ENCODE data around the gene ASB15.
"Not testable (repeated sequence)": the region's sequence is repeated elsewhere in the genome, so short reads cannot be mapped to it uniquely, and the experiment has no call there.

The ASB15 gene

GRCh38 chr7:123601530-123601929 lies at the start of gene ASB15:
ASB15 (plus strand) TSS chr7:123601821; CDS start chr7:123614503, 12,682 bp downstream.
- DNase-seq, result no peak

DNA sequence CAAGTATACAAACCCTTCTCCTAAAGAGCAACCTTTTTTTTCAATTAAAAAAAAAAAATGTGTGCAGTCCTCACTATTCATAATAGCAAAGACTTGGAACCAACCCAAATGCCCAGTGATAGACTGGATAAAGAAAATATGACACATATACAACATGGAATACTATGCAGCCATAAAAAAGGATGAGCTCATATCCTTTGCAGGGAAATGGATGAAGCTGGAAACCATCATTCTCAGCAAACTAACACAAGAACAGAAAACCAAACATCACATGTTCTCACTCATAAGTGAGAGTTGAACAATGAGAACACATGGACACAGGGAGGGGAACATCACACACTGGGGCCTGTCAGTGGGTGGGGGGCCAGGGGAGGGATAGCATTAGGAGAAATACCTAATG lies 49.5 kb upstream of the ASB15 start:
- not testable (repeated sequence) for DNase-seq

- no peak for DNase-seq
Observed at GRCh38 chr7:123552641-123553040, 49.0 kb upstream of the ASB15 start.

GRCh38 chr7:123553159-123553558 lies 48.5 kb upstream of the ASB15 start:
- no peak for DNase-seq

- no peak for DNase-seq
Observed at GRCh38 chr7:123555484-123555883, 46.1 kb upstream of the ASB15 start.

GRCh38 chr7:123557016-123557397 lies 44.6 kb upstream of the ASB15 start:
- no peak for DNase-seq

- DNase-seq, result peak; percentile 99
Observed at GRCh38 chr7:123557398-123558288, 44.0 kb upstream of the ASB15 start, which contains the start of gene NDUFA5. NDUFA5 (minus strand) TSS chr7:123557818; CDS start chr7:123557795, 23 bp downstream.

- no peak for DNase-seq
Observed at GRCh38 chr7:123558289-123558874, 43.2 kb upstream of the ASB15 start.

- DNase-seq, result no peak
Observed at GRCh38 chr7:123562121-123562520, 39.5 kb upstream of the ASB15 start.

DNA sequence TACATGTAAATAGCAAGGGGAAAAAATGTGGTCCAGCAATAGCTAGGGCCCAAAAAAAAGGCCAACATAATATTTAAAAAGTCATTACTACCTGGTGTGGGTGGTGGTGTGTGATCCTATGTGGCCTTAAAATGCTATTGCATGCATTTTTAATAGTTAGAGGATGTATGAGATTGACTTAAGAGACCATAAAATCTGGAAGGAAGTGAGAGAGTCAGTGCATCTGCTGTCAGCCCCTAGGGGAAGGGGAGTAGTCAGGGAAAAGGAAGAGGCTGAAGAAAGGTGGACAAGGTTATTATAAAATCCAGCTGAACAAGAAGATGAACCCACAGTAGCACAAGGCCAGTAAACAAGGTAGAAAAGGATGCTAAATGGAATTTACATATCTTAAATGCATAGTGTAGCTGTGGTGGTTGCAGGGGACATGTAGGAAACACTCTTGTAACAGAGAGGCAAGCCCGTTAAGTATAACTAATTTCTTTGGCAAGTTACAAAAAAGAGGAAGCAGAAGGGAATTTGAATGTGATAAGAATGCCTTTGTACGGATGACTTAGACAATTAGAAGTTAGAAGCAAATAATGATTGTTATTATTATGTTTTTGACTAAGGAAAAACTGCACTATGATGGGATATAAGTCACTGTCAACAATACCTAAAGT lies 32.1 kb upstream of the ASB15 start:
- no peak for DNase-seq

DNA sequence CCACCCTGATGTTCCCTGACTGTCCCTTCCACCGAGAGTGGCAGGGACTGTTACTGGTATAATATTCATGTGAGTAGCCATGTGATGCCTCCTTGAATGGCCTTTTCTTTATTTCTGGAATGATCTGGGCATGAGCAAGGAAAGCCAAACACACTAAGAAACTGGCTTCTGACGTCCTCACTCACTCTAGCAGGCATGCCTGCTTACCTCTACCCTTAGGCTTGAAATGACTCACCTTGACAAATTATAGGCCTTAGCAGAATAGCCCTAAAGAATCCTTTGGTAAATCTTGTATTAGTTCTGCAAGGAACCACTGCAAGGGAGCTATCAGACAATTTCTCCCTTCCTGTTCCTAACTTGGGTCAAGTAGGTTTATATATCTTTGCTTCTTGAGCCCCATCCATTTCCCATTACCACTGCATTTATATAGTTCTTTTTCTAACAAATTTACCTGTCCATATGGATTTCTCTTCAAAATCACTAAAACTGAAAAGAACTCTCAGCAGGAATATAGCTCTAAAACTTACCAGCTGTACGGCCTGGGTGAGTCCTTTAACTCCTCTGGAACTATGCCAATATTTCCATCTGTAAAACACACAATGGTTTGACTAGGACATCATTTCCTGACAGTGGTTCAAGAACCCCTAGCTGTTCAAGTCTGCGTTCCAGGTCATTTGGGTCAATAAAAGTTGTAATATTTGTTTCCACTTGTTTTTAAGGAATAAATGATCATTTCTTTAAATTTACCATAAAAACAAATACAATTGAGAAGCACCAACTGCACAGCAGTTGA lies 31.0 kb upstream of the ASB15 start:
- peak; percentile 65 for DNase-seq

- no peak for DNase-seq
Observed at GRCh38 chr7:123571187-123571586, 30.4 kb upstream of the ASB15 start.

GRCh38 chr7:123571684-123572083 lies 29.9 kb upstream of the ASB15 start:
- no peak for DNase-seq

DNA sequence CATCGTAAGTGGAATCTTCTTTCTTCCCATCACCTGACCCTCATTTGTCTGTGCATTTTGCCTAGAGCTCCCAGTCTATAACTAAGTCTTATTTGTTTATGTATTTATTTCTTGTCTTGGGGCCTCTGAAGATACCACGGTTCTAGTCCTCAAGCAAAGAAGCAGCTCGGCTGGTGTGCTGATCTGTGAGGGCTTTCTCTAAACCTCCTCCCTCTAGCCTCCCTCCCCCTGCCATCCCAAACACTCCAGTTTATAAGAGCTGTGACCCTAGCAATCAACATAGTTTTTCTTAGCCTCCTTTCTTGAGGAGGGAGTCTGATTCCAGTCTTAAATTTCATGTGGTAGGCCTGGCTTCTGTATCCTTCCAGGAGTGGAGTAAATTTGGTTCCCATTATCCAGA lies 28.3 kb upstream of the ASB15 start:
- DNase-seq, result no peak

GRCh38 chr7:123573896-123574467 lies 27.6 kb upstream of the ASB15 start:
- DNase-seq, result no peak

DNA sequence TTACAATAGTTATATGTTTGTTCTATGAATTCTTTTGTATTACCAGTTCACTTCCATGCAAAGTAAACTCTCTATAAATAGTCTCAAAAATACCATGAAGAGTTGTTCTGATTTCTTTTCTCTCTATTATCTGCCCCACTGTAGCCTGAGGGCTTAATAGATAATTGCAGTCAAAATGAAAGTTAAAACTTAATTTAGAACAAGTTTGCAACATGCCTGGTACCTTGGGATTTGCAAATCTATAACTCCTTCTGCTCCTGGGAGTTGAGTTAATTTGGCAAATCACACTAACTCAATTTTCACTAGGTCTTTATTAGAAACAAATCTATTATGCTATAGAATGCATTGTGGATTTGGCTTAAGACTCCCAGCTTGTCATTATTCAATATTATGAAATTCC lies 22.2 kb upstream of the ASB15 start:
- no peak for DNase-seq

GRCh38 chr7:123580406-123581161 lies 21.0 kb upstream of the ASB15 start:
- DNase-seq, result peak; percentile 68

GRCh38 chr7:123581162-123581459 lies 20.5 kb upstream of the ASB15 start:
- DNase-seq, result no peak

DNA sequence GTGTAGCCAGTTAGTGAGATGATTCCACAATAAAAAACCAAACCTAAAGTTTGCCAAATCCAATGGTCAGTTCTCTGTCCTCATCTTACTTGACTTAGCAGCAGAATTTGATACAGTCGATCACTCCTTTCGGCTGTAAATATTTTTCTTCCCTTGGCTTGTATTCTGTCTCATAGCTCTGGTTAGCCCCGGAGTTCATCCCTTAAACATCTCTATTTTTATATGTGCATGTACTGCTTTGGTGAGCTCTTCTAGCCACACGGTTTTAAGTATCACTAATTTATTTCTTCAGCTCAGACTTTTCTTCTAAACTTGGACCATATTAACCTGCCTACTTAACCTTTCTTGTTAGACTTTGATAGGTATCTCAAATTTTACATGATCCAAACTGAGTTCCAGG lies 17.8 kb upstream of the ASB15 start:
- no peak for DNase-seq

- no peak for DNase-seq
Observed at GRCh38 chr7:123588376-123588775, 13.2 kb upstream of the ASB15 start.

GRCh38 chr7:123594813-123595241 lies 6.8 kb upstream of the ASB15 start:
- peak; percentile 86 for DNase-seq

GRCh38 chr7:123598657-123599056 lies 3.0 kb upstream of the ASB15 start:
- DNase-seq, result no peak
